Coronary artery (tissue), 2 donors: ENCODE results near the gene TTC7B.

Experiments
- DNase-seq: peaks from one replicate; pipeline ENCODE4 v3.0.0-alpha.2; 2017; ENCODE audit warnings: low spot score
- H3K27ac ChIP-seq, 2 donors: fragments of 200-600 bp; sonication (generic); one replicate each; pipeline ENCODE4 v1.5.1; 2016 to 2019
- H3K4me3 ChIP-seq: fragments of 200-600 bp; sonication (generic); 2 replicates; pipeline ENCODE4 v1.5.1; 2016; ENCODE audit warnings: mild to moderate bottlenecking, moderate library complexity
- TF ChIP-seq, protein P1 (sequence below): fragments of 200-600 bp; sonication (generic); IDR thresholded peaks from one replicate; pipeline ENCODE4 v1.5.1; 2019; ENCODE audit warnings: antibody characterized with exemption

The TTC7B gene

DNA sequence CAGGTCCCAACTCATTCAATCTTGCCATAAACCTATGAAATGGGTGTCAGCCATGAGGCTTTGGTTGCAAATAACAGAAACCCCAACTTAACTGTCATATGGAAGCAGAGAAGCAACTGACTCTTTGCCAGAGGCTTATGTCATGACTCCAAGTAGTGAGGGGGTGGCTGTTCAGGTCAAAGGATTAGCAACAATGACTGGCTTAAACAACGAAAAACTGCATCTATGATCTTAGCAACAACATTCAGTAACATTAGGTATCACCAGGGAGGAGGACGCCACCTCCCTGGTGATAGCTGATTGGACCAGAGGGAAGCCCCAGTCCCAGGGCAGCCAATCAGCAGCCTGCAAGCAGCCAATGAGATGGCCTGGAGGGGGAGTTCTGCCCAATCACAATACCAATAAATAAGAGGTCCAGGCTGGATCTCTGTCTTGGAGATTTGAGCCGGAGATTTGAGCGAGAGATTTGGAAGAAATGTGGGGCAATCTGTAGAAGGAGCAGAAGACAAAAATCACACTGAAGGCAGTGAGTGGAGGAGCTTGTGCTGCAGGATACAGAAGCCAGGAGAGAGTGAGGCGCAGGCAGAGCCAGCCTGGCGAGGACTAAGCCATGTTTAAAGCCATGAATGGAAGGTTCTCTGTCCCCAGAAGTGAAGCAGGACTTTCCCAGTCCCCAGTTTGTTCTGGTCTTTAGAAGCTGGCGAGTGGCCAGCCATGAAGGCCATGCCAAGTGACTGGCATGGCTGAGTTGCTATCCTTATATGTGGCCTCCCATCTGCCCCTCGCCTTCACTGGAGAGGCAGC lies 326.1 kb downstream of the TTC7B start:
- Histone ChIP-seq H3K27ac (no peak overlapping the region), H3K4me3 (no peak overlapping the region)
- no peak for DNase-seq
- TF ChIP-seq, protein P1, sequence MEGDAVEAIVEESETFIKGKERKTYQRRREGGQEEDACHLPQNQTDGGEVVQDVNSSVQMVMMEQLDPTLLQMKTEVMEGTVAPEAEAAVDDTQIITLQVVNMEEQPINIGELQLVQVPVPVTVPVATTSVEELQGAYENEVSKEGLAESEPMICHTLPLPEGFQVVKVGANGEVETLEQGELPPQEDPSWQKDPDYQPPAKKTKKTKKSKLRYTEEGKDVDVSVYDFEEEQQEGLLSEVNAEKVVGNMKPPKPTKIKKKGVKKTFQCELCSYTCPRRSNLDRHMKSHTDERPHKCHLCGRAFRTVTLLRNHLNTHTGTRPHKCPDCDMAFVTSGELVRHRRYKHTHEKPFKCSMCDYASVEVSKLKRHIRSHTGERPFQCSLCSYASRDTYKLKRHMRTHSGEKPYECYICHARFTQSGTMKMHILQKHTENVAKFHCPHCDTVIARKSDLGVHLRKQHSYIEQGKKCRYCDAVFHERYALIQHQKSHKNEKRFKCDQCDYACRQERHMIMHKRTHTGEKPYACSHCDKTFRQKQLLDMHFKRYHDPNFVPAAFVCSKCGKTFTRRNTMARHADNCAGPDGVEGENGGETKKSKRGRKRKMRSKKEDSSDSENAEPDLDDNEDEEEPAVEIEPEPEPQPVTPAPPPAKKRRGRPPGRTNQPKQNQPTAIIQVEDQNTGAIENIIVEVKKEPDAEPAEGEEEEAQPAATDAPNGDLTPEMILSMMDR = no peak

DNA sequence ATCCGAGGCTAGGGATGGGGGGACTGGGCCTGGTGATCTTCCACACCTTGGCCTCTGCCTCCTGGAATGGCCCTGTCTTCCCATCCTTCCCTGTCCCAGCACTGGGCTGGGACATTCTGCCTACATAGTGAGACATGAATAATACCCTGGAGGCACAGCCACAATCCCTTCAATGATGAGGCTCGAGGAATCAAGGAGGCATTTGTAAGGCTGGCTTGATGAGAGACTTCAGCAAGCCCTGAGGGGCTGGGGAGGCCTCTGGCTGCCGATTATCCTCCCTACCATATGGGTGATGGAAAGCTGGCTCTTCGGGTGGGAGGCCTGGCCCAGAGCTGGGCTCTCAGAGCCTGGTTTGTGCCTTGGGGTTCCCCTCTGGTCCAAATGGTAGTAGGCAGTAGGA lies 326.9 kb downstream of the TTC7B start:
- Histone ChIP-seq H3K27ac (no peak overlapping the region), H3K4me3 (no peak overlapping the region)
- TF ChIP-seq, protein P1 = no peak
- DNase-seq = no peak

DNA sequence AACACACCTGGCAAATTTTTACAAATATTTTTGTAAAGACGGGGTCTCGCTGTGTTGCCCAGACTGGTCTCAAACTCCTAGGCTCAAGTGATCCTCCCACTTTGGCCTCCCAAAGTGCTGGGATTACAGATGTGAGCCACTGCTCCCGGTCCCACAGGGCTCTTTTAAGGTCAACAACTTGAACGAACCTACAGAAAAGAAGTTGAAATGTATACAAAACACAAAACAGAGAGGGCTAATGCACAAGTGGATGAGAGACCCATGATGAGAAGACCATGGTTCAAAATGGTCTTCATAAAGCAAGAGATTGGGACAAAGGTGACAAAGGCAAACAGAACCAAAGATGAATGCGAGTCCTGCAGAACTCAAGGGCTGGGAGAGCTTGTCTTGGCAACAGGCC lies 328.0 kb downstream of the TTC7B start:
- H3K4me3 ChIP-seq = no peak overlapping the region
- no peak overlapping the region for H3K27ac ChIP-seq
- TF ChIP-seq, protein P1 = no peak
- no peak for DNase-seq

DNA sequence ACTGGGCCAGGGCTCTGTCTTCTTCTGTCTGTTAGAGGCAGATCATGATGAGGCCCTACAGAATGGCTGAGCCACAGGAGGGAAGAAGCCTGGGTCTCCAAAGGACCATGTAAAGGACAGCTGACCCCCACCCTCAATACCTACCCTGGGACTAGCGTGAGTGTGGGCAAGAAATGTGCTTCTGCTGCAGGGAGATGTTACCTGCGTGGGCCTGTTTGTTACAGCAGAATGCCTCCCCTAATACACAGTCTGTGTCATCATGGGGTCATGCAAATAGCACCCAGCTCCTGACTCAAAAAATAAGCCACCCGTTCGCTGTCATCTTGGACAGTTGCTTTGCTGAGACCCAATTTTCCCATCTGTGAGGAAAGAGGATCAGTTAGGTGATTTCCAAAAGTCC lies 328.8 kb downstream of the TTC7B start:
- no peak overlapping the region for H3K27ac ChIP-seq
- TF ChIP-seq, protein P1 = no peak

DNA sequence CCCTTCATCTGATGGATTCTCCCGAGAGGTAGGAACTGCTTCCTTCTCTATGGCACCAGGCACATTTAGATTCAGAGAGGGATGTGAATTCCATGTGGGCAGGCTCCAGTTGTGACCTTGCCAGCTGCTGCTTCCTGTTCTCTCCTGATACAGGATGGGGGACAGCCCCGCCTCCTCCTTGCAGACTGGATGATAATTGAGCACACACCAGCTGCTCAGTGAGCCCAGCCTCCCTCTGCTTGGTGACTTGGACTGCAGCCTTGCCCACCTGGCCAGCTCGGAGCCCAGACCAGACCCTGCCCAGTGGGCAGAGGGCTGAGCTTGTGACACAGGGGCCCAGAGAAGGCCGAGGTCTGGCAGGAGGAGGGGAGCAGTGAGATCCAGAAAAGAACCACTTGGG lies 329.2 kb downstream of the TTC7B start:
- Histone ChIP-seq H3K4me3 (no peak overlapping the region), H3K27ac (no peak overlapping the region)
- TF ChIP-seq, protein P1 = no peak
- DNase-seq = no peak

More for the DNA sequence above, 328.8 kb downstream of the TTC7B start:
- DNase-seq = no peak
- no peak overlapping the region for H3K4me3 ChIP-seq

DNA sequence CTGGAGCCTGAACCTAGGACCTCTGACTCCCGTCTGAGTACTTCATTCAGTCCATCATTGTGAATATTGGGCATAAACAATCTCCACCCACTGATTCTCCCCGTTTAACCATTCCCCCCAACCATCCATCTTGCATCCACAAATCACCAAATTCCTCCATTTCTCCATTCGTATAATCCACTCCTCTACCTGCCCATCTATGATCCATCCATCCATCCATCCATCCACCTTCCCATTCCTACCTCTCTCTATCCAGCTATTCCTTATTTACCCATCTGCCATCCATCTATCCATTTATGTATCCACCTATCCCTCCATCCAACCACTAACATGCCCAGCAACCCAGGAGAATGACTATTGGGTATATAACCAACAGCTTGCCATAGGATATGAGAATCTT lies 331.9 kb downstream of the TTC7B start:
- DNase-seq = no peak
- Histone ChIP-seq H3K4me3 (no peak overlapping the region), H3K27ac (no peak overlapping the region)
- TF ChIP-seq, protein P1 = no peak

DNA sequence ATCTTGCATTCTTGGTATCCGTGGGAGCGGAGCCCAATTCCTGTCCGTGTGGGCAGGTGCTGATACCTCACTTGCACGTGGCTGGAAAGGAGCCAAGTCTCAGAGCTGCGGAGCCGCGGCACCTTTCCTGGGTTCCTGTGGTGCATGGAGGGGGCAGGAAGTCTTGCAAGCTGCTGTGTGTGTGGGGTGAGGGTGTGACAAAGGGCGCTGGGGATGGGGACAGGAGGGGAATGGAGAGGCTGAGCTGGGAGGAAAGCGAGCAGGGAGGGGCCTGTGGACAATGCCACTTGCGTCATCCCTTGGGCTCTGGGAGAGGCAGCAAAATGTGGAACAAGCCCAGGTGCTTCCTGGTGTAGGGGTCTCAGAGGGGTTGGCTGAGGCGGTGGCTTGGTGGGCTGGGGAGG lies 332.7 kb downstream of the TTC7B start:
- no peak overlapping the region for H3K27ac ChIP-seq
- no peak for DNase-seq
- TF ChIP-seq, protein P1 = no peak
- H3K4me3 ChIP-seq = no peak overlapping the region
